ENCODE measurements around the gene FBXO10. TPM values are rescaled to one million over a fixed set of nuclear protein-coding genes. Genes with fewer than 3 reads are reported as not detected.
A peak's percentile ranks its signal among the peaks of the same experiment; 100 is the strongest.
"Not testable (repeated sequence)": the region's sequence is repeated elsewhere in the genome, so short reads cannot be mapped to it uniquely, and the experiment has no call there.

Gene FBXO10
- total RNA-seq, 1 donor from 2014 or later = 2.9 TPM

GRCh38 chr9:37486616-37487548, 89.3 kb downstream of the FBXO10 start:
- TF ChIP-seq, protein P1, sequence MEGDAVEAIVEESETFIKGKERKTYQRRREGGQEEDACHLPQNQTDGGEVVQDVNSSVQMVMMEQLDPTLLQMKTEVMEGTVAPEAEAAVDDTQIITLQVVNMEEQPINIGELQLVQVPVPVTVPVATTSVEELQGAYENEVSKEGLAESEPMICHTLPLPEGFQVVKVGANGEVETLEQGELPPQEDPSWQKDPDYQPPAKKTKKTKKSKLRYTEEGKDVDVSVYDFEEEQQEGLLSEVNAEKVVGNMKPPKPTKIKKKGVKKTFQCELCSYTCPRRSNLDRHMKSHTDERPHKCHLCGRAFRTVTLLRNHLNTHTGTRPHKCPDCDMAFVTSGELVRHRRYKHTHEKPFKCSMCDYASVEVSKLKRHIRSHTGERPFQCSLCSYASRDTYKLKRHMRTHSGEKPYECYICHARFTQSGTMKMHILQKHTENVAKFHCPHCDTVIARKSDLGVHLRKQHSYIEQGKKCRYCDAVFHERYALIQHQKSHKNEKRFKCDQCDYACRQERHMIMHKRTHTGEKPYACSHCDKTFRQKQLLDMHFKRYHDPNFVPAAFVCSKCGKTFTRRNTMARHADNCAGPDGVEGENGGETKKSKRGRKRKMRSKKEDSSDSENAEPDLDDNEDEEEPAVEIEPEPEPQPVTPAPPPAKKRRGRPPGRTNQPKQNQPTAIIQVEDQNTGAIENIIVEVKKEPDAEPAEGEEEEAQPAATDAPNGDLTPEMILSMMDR (conservative IDR thresholded peaks at IDR 0.05; ENCODE audit: low read depth, low read length) = no peak
- DNase-seq (ENCODE audit: low read depth) = no peak

GRCh38 chr9:37486256-37486615, 89.9 kb downstream of the FBXO10 start:
- TF ChIP-seq, protein P1 (conservative IDR thresholded peaks at IDR 0.05; ENCODE audit: low read depth, low read length) = no peak
- peak overlapping the region; percentile 91 for H3K4me3 ChIP-seq (ENCODE audit: low read depth, low read length)
- no peak for DNase-seq (ENCODE audit: low read depth)

More at GRCh38 chr9:37486616-37487548, 89.3 kb downstream of the FBXO10 start:
- H3K4me3 ChIP-seq (ENCODE audit: low read depth, low read length) = peak overlapping the region; percentile 91

GRCh38 chr9:37485389-37486255, 90.6 kb downstream of the FBXO10 start, which contains the start of gene POLR1E:
Gene POLR1E, plus strand, starts transcription at chr9:37485948. Its CDS starts 100 bp downstream, at chr9:37486048.
- TF ChIP-seq, protein P1 (conservative IDR thresholded peaks at IDR 0.05; ENCODE audit: low read depth, low read length) = no peak
- peak within 1 kb of the TSS; percentile 91 for H3K4me3 ChIP-seq (ENCODE audit: low read depth, low read length)
- DNase-seq (ENCODE audit: low read depth) = peak; percentile 43

DNA sequence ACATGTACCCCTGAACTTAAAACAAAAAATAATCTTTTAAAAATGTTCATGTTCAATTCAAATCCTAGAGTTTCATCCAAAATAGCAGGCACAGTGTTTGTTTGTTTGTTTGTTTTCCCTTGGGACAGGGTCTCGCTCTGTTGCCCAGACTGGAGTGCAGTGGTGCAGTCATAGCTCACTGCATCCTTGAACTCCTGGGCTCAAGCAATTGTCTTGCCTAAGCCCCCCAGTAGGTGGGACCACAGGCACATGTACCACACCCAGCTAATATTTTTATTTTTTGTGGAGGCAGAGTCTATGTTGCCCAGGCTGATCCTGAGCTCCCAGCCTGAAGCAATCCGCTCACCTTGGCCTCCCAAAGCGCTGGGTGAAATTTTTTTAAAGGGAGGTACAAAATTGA, 95.4 kb downstream of the FBXO10 start:
- DNase-seq (ENCODE audit: low read depth) = no peak
- TF ChIP-seq, protein P1 (conservative IDR thresholded peaks at IDR 0.05; ENCODE audit: low read depth, low read length) = no peak
- H3K4me3 ChIP-seq (ENCODE audit: low read depth, low read length) = no peak overlapping the region

DNA sequence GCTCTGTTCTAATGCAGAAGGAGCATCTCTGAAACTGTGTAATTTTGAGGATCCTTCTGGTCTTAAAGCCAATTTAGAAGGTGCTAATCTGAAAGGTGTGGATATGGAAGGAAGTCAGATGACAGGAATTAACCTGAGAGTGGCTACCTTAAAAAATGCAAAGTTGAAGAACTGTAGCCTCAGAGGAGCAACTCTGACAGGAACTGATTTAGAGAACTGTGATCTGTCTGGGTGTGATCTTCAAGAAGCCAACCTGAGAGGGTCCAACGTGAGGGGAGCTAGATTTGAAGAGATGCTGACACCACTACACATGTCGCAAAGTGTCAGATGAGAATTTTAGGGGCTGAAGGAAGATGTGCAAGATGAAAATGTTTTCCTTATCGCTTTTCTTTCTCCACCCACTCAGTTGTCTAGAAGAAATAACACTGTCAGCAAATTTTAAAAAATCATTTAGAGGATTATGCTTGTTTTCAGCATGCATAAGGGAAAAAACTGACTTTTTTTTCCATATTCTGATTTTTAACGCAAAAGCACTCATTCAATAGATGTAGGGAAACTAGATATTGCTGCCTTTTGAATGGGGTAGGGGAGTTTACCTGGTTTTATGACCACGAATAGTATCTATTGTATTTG, 98.1 kb downstream of the FBXO10 start:
- not testable (repeated sequence) for DNase-seq (ENCODE audit: low read depth); H3K4me3 ChIP-seq (ENCODE audit: low read depth, low read length)

GRCh38 chr9:37477443-37477842, 98.7 kb downstream of the FBXO10 start:
- not testable (repeated sequence) for H3K4me3 ChIP-seq (ENCODE audit: low read depth, low read length); DNase-seq (ENCODE audit: low read depth)

GRCh38 chr9:37476930-37477329, 99.2 kb downstream of the FBXO10 start:
- DNase-seq (ENCODE audit: low read depth) = no peak
- no peak overlapping the region for H3K4me3 ChIP-seq (ENCODE audit: low read depth, low read length)
- TF ChIP-seq, protein P1 (conservative IDR thresholded peaks at IDR 0.05; ENCODE audit: low read depth, low read length) = no peak
